RPMI7951 (cell line): ENCODE data around the gene ATR. TPM values are rescaled to one million over a fixed set of nuclear protein-coding genes. Genes with fewer than 3 reads are reported as not detected.
A peak's percentile ranks its signal among the peaks of the same experiment; 100 is the strongest.
"Not testable (repeated sequence)": the region's sequence is repeated elsewhere in the genome, so short reads cannot be mapped to it uniquely, and the experiment has no call there.

Source experiments
- DNase-seq: peaks from one replicate; pipeline ENCODE4 v3.0.0-alpha.2; 2012; ENCODE audit warnings: low read depth
- total RNA-seq: library from RNA; depleted of rRNA; stranded (reverse); fragments of >200 nt; shearing (Covaris generic); gene quantifications from 2 replicates; pipeline ENCODE4 v1.2.3, GENCODE V29; 2014

The ATR gene
- total RNA-seq, 1 experiment from 2014 or later = 27.5 TPM

DNA sequence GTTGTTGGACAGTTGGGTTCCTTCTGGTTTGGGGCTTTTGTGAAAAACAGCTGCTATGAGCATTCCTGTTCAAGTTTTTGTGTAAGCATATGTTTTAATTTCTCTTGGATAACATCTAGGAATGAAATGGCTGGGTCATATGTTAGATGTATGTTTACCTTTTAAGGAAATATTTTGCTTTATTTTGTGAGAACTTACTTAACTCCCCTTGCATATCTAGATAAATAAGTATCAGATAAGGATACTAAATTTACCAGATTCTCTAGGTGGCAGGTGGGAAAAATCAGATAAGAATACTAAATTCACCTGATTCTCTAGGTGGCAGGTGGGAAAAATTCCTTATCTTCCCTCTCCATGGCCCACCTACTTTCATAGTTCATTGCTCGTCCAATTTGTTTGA, 16.6 kb upstream of the ATR start:
- no peak for DNase-seq

DNA sequence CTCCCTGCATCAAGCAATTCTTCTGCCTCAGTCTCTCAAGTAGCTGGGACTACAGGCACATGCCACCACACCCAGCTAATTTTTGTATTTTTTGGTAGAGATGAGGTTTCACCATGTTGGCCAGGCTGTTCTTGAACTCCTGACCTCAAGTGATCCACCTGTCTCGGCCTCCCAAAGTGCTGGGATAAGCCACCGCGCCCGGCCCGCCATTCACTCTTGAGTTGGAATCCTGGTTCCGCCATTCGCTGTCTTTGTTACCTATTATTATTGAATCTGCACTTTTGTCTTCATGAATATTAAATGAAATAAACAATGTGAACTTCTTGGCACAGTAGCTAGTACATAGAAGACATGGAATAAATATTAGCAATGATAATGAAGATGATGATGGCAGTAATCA, 13.7 kb upstream of the ATR start:
- DNase-seq = not testable (repeated sequence)

DNA sequence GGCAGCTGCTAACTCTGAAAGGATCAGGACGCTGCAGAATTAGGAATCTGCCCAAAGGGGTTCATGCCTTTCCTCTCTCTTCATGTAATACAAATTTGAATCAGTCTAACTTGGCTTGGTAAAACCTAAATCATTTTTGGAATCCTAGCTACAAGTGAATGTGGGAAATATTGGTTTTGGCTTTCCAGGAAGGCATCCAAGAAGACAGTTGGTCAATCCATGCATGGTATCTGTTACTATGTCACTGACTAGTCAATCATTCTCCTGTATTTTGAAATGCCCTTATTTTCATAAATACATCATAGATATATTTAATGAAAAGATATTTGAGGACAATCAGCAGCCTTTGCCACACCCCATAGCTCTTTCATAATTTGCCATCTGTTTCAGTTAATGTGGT, 10.2 kb upstream of the ATR start:
- no peak for DNase-seq

DNA sequence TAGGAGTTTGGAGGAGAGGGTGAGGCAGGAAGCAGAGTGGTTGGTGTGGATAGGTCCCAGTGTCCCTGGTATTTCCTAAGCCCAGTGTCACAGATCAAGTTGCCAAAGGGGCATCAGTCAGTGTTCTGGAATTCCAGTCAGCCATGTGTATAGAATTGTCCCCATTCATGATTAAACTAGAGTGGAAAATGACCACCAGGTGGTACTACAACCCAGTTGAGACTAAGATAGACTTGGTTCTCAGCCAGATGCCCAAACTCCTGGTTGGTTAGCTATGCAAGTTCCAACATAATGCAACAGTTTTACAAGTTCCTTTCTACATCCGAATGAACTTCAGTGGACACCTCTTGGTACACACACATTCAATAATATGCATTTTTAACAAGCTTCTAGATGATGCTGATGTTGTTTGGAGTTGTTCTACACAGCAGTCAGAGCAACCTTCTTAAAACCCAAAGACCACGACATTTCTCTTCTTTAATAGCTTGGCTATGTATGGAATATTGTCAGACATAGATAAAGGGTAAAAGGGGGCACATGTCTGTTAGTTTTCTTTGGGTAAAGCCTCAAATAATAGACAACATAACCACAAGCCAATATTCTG, 8.4 kb upstream of the ATR start:
- DNase-seq = peak; percentile 85

GRCh38 chr3:142581070-142581469, 2.5 kb upstream of the ATR start:
- DNase-seq = not testable (repeated sequence)

GRCh38 chr3:142580061-142580423, 1.5 kb upstream of the ATR start:
- DNase-seq = no peak

DNA sequence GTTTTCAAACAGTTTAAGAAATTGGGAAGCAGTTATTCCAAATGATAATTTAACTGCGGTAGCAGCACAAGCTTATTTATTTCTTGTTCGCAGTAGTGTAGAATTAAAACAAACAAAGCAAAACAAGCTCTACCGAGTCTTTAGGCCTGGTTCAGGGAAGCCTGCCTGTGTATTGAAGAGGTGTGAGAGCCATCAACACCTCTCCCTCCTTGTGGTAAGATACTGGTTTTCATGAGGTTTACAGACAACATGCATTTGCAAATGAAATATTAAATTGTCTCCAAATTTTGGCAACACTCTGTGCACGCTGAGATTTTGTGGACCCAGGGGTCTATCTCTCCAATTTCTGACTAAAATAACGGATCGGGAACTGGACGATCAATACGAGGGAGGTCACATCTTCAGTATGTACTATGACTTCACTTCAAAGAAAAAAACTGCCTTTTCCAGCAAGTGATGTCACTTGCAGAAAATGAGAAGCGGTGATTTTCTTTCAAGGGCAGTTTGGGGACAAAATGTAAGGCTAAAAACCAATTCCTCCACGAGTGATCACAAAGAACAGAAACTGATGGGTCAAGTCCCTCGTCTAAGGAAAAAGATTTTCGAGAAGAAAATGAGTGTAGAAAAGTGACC, 721 bp downstream of the ATR start:
- peak; percentile 17 for DNase-seq

DNA sequence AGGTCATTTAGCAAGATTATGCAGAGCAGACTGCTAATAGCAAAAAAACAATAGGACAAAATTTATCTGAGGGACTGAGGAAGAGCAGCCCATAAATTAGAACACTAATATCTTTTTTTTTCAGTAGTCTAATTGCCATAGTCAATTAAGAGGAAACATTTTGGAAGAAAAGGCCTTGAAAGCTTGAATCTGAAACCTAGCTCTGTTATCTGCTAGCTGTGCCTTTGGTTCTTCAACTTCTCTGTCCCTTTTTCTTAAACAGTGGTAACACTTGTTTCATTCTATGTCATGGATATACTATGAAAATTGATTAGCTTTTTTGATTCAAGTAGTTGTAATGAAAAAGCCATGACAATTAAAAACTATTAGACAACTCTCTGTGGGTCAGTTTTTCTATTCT, 1.7 kb downstream of the ATR start:
- DNase-seq = no peak

GRCh38 chr3:142574665-142575064, 3.9 kb downstream of the ATR start:
- DNase-seq = no peak

- DNase-seq = not testable (repeated sequence)
Observed at GRCh38 chr3:142574223-142574622, 4.3 kb downstream of the ATR start.

- peak; percentile 53 for DNase-seq
Observed at GRCh38 chr3:142569422-142569821, 9.1 kb downstream of the ATR start.

GRCh38 chr3:142568393-142569017, 10.0 kb downstream of the ATR start:
- no peak for DNase-seq

DNA sequence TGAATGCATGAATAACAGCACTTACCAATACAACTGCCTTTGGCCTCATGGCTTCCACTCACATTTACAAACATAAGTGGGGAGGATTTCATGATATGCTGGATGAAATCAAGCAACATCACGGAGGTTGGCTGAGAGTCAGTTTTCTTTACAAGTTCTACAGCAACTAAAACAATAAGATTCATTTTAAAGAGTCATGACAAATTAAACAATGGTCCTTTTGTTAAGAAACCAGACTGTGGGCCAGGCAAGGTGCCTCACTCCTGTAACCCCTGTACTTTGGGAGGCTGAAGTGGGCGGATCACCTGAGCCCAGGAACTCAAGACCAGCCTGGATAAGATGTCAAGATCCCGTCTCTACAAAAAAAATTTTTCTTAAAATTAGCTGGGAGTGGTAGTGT, 12.4 kb downstream of the ATR start:
- no peak for DNase-seq

GRCh38 chr3:142563496-142563997, 15.0 kb downstream of the ATR start:
- no peak for DNase-seq

DNA sequence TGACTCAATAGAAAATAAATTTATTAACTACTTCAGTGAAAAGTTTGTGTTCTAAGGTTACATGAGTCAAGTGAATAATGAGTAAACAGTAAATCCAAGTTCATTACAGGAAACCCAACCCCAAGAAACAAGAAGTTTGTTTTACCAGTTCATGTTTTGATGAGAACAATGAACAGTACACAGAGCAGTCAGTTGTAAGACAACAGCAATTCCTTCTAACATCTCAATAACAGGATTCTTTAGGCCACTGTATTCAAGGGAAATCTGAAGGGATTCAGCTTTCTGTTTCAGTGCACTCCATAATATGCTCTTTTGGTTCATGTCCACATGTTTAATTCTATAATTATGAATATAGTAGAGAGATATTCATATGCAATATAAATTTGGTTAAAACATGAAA, 18.4 kb downstream of the ATR start:
- no peak for DNase-seq

GRCh38 chr3:142553741-142554140, 24.8 kb downstream of the ATR start:
- no peak for DNase-seq

DNA sequence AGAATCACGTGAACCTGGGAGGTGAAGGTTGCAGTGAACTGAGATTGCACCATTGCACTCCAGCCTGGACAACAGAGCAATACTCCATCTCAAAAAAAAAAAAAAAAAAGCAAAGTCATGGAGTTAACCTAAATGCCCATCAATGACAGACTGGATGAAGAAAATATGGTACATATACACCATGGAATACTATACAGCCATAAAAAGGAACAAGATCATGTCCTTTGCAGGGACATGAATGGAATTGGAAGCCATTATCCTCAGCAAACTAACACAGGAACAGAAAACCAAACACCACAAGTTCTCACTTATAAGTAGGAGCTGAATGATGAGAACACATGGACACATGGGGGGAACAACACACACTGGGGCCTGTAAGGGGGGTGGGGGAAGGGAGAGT, 26.0 kb downstream of the ATR start:
- not testable (repeated sequence) for DNase-seq

DNA sequence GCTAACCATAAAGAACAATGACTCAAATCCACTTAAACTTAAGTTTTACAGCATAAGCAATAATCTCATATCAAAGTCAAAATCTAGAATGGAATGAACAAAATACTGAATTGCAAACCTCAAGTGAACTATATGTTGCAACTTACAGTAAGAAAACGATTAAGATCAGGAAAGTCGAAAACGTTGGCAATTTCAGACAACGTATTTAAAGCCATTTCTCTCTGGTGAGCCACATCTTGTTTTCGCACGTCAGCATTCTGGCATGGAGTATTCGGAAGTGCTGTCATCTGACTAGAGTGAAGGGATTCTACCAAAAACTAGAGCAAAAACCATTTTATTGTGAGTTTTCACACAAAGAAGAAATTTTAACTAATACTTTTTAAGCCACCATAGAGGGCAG, 28.5 kb downstream of the ATR start:
- no peak for DNase-seq

GRCh38 chr3:142543307-142543706, 35.2 kb downstream of the ATR start:
- no peak for DNase-seq

DNA sequence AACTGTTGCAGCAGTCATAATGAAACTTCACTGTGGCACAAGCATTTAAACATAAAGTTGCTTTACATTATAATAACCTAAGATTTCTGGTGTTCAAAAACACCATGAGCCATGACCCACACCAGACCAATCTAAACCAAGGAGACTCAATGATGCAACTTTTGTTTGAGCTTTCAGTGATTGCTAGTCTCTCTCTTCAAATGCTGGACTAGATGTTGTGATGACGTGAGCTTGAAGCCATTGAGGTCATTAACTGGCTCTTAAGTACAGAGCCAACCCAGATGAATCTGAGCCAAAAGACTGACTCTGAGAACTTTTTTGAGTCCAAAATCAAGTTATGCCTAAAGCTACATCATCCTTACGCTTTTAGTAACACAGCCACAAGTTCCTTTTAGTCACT, 36.5 kb downstream of the ATR start:
- no peak for DNase-seq

- no peak for DNase-seq
Observed at GRCh38 chr3:142536519-142536918, 42.0 kb downstream of the ATR start.

- DNase-seq = no peak
Observed at GRCh38 chr3:142534543-142534942, 44.0 kb downstream of the ATR start.

DNA sequence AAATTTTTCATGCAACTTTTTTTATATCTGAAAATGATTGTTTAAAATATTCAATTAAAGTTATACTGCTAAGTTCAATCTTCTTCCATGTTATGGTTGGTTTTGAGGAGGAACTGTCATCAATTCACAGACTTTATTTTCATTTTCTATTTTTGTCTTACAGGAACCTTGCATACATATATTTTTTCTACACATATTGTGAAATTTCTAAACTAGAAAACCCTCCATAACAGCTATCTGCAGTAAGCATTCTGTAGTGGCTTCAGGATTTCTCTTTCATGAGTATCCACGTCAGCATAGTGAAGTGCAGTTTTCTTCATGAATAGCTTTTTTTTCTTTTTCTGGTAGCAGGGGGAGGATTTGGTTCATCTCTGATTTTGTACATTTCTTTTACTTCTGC, 48.2 kb downstream of the ATR start:
- no peak for DNase-seq
